WERI-Rb-1 (cell line): ENCODE results near the gene TMEM19.

Source experiments
- DNase-seq: peaks from one replicate; pipeline ENCODE4 v3.0.0-alpha.2; 2020
- H3K27ac ChIP-seq: fragments of 250-450 bp; sonication (Bioruptor Pico); 2 replicates; pipeline ENCODE4 v1.5.1; 2020; ENCODE audit warnings: mild to moderate bottlenecking, moderate library complexity
- H3K27me3 ChIP-seq: fragments of 250-450 bp; sonication (Bioruptor Pico); 2 replicates; pipeline ENCODE4 v1.5.1; 2021; ENCODE audit warnings: mild to moderate bottlenecking, low read depth, moderate library complexity; ENCODE audit not compliant: insufficient read depth, severe bottlenecking
- H3K36me3 ChIP-seq: fragments of 250-450 bp; sonication (Bioruptor Pico); 2 replicates; pipeline ENCODE4 v1.5.1; 2020; ENCODE audit warnings: mild to moderate bottlenecking, moderate library complexity
- H3K4me3 ChIP-seq: 2 replicates; pipeline ENCODE4 v1.5.1; 2011; ENCODE audit warnings: low read depth, mild to moderate bottlenecking, control low read depth, low read length
- H3K9me3 ChIP-seq: fragments of 250-450 bp; sonication (Bioruptor Pico); 2 replicates; pipeline ENCODE4 v1.5.1; 2021; ENCODE audit warnings: mild to moderate bottlenecking, moderate library complexity; ENCODE audit not compliant: severe bottlenecking
- TF ChIP-seq, protein P1 (sequence below): IDR thresholded peaks from 2 replicates; pipeline ENCODE4 v1.5.1; 2011; ENCODE audit warnings: low read depth, mild to moderate bottlenecking, control low read depth, inconsistent platforms, low read length

The TMEM19 gene

DNA sequence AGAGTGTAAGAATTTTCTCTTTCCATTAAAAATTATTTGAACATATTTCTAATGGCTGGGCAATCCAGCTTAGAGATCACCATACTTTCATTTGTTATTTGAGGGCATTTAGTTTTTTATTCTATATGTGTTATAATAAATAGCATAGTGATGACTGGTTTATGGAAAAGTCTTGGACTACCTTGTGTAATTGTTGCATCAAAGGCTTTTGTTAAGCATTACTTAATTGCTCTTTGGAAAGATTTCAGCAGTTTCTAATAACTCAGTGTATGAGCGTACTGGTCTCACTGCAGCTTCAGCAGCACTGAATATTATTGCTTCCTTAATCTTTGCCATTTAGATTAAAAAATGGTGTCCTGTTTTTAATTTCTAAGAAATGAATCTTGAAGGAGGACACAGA lies 22.8 kb downstream of the TMEM19 start:
- TF ChIP-seq, protein P1, sequence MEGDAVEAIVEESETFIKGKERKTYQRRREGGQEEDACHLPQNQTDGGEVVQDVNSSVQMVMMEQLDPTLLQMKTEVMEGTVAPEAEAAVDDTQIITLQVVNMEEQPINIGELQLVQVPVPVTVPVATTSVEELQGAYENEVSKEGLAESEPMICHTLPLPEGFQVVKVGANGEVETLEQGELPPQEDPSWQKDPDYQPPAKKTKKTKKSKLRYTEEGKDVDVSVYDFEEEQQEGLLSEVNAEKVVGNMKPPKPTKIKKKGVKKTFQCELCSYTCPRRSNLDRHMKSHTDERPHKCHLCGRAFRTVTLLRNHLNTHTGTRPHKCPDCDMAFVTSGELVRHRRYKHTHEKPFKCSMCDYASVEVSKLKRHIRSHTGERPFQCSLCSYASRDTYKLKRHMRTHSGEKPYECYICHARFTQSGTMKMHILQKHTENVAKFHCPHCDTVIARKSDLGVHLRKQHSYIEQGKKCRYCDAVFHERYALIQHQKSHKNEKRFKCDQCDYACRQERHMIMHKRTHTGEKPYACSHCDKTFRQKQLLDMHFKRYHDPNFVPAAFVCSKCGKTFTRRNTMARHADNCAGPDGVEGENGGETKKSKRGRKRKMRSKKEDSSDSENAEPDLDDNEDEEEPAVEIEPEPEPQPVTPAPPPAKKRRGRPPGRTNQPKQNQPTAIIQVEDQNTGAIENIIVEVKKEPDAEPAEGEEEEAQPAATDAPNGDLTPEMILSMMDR, result no peak
- H3K27me3 ChIP-seq, result no peaks in the 10 kb centered on the region
- DNase-seq, result no peak
- peaks cover 4% of the 10 kb centered on the region for H3K36me3 ChIP-seq
- peaks cover 5% of the 10 kb centered on the region for H3K9me3 ChIP-seq
- H3K4me3 ChIP-seq, result no peak overlapping the region
- no peak overlapping the region for H3K27ac ChIP-seq

DNA sequence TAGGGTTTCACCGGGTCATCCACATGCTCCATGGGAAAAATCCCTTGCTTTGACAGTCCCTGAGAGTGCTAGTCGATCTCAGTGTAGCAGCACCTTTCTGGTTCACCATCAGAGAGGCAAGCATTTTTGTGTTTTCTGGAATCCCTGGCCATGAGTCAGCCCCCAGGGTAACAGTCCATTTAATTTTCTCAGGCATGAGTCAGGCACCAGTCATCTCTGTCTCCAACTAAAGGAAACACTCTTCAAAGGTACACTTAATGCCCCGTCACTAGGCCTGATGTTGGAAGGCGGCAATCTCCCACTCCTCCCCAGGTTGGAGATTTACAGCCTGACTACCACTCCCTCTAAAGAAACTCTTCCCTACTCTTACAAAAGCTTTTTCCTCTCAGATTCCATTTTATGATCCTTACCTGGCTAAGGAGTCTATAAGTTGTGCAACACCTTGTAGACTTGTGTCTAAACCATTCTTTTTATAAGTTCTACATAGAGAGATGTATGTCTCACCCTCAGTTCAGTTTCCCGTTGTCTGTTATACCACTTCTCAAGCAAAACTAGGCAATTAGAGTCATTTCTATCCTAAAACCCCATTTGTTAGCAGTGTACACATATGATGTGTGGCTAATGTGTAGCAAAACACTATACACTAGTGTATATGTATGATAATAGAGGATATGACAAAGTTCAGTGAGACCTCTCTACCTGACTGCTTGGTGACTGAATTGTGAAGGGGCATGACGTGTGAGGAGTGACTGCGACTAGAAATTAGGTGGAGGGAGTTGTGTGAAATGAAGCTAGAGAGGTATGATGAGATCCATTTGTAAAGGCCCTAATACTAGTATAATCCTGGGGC lies 24.6 kb downstream of the TMEM19 start:
- H3K9me3 ChIP-seq, result peaks cover 5% of the 10 kb centered on the region
- H3K27ac ChIP-seq, result no peak overlapping the region
- H3K36me3 ChIP-seq, result no peaks in the 10 kb centered on the region
- TF ChIP-seq, protein P1, result no peak
- DNase-seq, result no peak
- H3K27me3 ChIP-seq, result no peaks in the 10 kb centered on the region
- no peak overlapping the region for H3K4me3 ChIP-seq

DNA sequence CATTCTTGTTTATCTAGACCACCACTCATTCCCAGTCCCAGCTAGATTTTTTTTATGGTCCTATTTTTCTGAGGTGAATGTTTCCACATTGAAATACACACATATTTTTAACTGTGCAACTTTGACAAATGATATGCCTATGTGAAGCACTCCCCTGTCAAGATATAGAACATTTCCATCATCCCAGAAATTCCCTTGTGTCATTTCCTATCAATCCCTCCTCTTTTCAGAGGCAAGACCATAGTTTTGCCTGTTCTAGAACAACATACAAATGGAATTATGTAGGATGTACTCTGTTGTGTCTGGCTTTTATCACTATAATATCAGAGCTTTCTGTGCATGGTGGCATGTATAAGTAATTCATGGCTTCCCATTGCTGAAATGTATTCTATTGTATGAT lies 32.7 kb downstream of the TMEM19 start:
- no peaks in the 10 kb centered on the region for H3K27me3 ChIP-seq
- no peak for DNase-seq
- H3K27ac ChIP-seq, result no peak overlapping the region
- H3K36me3 ChIP-seq, result no peaks in the 10 kb centered on the region
- H3K4me3 ChIP-seq, result no peak overlapping the region
- H3K9me3 ChIP-seq, result no peaks in the 10 kb centered on the region
- TF ChIP-seq, protein P1, result no peak

DNA sequence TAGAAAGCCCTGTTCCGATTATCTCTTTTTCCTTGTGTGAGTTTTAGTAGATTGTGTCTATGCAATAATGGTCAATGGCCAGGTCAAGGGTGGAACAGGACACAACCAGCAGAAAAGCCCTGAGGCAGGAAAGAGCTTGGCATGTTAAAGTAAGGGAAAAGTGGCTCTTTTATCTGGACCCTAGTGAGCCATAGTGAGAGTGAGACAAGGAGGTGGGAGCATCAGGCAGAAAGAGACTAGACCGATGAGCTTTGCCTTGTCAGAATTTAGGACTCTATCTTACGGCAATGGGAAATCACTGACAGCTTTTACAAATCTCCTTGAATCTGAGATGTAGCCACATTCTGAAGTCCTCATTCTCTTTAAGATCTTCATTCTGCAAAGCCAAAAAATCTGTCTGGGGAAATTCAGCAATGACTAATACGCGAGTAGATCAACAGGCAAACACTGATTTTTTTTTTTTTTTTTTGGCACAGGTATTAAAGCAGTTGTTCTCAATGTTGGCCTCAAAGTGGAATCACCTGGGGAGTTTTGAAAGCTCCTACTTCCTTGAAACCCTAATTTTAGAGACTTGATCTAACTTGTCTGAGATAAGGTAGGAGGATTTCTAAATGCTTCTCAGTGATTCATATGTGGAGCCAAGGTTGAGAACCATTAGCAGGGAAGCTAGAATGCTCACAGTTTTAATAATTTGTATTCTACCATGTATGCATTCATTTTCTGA lies 33.9 kb downstream of the TMEM19 start:
- Histone ChIP-seq H3K27me3 (no peaks in the 10 kb centered on the region), H3K4me3 (no peak overlapping the region), H3K27ac (no peak overlapping the region), H3K36me3 (no peaks in the 10 kb centered on the region), H3K9me3 (no peaks in the 10 kb centered on the region)
- TF ChIP-seq, protein P1, result no peak
- no peak for DNase-seq

DNA sequence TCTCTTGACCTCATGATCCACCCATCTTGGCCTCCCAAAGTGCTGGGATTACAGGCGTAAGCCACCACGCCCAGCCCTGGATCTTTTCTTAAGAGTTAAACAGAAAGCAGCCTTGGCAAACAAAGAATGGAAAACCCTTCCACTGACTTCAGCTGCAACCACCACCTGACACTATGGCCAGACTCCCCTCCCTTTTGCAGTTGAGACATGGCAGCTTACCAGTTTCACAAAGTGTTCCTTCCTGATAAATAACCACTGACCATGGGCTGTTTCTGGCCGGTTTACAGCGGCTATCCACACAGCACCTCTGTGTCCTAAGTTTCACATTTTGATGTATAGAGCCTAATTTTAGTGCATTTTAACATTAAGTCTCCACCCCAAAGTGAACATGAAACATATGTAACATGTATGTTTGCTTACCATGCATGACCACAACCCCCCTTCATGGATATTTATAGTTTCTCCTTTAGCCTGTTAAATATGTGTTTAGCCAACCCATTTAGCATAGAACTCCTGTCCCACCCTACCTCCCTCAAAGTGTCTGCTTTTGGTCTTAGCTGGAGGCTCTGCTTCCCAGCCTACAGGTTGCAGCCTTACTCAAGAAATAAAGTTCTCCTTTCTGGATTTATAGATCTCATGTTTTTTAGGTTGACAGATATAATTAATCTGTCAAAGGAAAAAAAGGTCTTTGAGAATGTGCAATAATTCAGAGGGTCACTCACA lies 36.1 kb downstream of the TMEM19 start:
- Histone ChIP-seq H3K27ac (no peak overlapping the region), H3K4me3 (no peak overlapping the region), H3K27me3 (no peaks in the 10 kb centered on the region), H3K9me3 (no peaks in the 10 kb centered on the region), H3K36me3 (no peaks in the 10 kb centered on the region)
- DNase-seq, result no peak
- TF ChIP-seq, protein P1, result no peak
